HUES48 (cell line): ENCODE measurements around the gene KRT81.
A peak's percentile ranks its signal among the peaks of the same experiment; 100 is the strongest.
"Not testable (repeated sequence)": the region's sequence is repeated elsewhere in the genome, so short reads cannot be mapped to it uniquely, and the experiment has no call there.

Experiments used
- H3K27ac ChIP-seq: one replicate; pipeline ENCODE4 v1.7.0; 2013; ENCODE audit warnings: low read depth, low read length, inconsistent platforms
- H3K27me3 ChIP-seq: 2 replicates; pipeline ENCODE4 v1.6.1; 2013; ENCODE audit warnings: mild to moderate bottlenecking, low read length; ENCODE audit not compliant: control insufficient read depth, insufficient read depth
- H3K36me3 ChIP-seq: 2 replicates; pipeline ENCODE4 v1.6.1; 2013; ENCODE audit warnings: low read length; ENCODE audit not compliant: control insufficient read depth, insufficient read depth
- H3K4me1 ChIP-seq: 2 replicates; pipeline ENCODE4 v1.6.1; 2013; ENCODE audit warnings: mild to moderate bottlenecking, low read length; ENCODE audit not compliant: control insufficient read depth, insufficient read depth
- H3K4me3 ChIP-seq: 2 replicates; pipeline ENCODE4 v1.5.1; 2013; ENCODE audit warnings: mild to moderate bottlenecking, low read depth, low read length
- H3K9ac ChIP-seq: 2 replicates; pipeline ENCODE4 v1.6.1; 2013; ENCODE audit warnings: mild to moderate bottlenecking, low read depth, low read length, moderate library complexity
- H3K9me3 ChIP-seq: 2 replicates; pipeline ENCODE4 v1.6.1; 2013; ENCODE audit warnings: low read length; ENCODE audit not compliant: control insufficient read depth, insufficient read depth

KRT81 gene

GRCh38 chr12:52307836-52308805, 16.8 kb upstream of the KRT81 start:
- Histone ChIP-seq H3K27ac (no peak overlapping the region), H3K4me1 (peaks cover 6% of the 10 kb centered on the region), H3K27me3 (peaks cover 50% of the 10 kb centered on the region), H3K9me3 (no peaks in the 10 kb centered on the region), H3K9ac (no peak overlapping the region), H3K4me3 (peak overlapping the region; percentile 69), H3K36me3 (no peaks in the 10 kb centered on the region)

GRCh38 chr12:52306731-52307130, 15.4 kb upstream of the KRT81 start:
- Histone ChIP-seq H3K4me3 (no peak overlapping the region), H3K27ac (no peak overlapping the region), H3K4me1 (peaks cover 6% of the 10 kb centered on the region), H3K36me3 (no peaks in the 10 kb centered on the region), H3K27me3 (peaks cover 49% of the 10 kb centered on the region), H3K9ac (no peak overlapping the region), H3K9me3 (no peaks in the 10 kb centered on the region)

DNA sequence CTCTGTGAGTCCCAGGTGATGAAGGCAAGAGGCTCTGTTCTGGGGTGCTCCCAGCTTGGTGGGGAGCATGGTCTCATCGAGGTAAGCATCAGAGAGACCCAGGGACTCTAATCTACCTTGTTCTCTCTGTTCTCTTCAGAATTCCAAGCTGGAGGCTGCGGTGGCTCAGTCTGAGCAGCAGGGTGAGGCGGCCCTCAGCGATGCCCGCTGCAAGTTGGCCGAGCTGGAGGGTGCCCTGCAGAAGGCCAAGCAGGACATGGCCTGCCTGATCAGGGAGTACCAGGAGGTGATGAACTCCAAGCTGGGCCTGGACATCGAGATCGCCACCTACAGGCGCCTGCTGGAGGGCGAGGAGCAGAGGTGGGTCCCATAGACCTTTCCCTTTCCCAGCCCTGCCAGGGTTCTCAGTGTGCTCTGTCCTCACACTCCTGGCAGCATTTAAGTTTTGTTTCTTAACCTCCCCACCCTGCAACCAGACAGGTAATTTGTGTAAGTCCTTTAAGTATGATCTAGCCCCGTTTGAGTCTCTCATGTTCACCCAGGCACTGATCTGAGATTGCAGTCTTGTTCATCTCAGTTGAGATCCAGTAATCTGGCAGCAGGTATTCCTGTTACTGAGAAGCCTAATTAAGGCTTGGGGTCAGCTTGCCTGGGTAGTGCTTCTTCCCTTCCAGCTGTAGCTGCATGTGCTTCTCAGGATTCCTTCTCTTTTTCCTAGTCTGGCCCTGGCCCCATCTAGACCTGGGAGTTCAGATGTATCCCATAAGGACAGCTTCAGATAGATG, 14.8 kb upstream of the KRT81 start:
- Histone ChIP-seq H3K4me1 (peaks cover 6% of the 10 kb centered on the region), H3K36me3 (no peaks in the 10 kb centered on the region), H3K27me3 (peaks cover 47% of the 10 kb centered on the region), H3K27ac (no peak overlapping the region), H3K4me3 (no peak overlapping the region), H3K9ac (no peak overlapping the region), H3K9me3 (no peaks in the 10 kb centered on the region)

DNA sequence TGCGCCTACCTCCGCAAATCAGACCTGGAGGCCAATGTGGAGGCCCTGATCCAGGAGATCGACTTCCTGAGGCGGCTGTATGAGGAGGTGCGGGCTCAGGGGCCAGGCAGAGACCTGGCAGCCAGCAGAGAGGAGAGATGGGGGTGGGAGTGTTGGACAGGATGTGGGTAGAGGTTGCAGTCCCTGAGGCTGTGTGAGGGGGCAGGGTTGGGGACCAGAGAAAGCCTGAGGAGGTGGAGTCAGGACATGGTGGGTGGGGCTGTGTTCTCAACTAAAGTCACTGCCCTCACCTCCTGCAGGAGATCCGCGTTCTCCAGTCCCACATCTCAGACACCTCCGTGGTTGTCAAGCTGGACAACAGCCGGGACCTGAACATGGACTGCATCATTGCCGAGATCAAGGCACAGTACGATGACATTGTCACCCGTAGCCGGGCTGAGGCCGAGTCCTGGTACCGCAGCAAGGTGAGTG, 13.6 kb upstream of the KRT81 start:
- not testable (repeated sequence) for H3K27ac ChIP-seq, H3K4me3 ChIP-seq, H3K36me3 ChIP-seq, H3K4me1 ChIP-seq, H3K9me3 ChIP-seq, H3K9ac ChIP-seq
- H3K27me3 ChIP-seq, result peaks cover 39% of the 10 kb centered on the region

DNA sequence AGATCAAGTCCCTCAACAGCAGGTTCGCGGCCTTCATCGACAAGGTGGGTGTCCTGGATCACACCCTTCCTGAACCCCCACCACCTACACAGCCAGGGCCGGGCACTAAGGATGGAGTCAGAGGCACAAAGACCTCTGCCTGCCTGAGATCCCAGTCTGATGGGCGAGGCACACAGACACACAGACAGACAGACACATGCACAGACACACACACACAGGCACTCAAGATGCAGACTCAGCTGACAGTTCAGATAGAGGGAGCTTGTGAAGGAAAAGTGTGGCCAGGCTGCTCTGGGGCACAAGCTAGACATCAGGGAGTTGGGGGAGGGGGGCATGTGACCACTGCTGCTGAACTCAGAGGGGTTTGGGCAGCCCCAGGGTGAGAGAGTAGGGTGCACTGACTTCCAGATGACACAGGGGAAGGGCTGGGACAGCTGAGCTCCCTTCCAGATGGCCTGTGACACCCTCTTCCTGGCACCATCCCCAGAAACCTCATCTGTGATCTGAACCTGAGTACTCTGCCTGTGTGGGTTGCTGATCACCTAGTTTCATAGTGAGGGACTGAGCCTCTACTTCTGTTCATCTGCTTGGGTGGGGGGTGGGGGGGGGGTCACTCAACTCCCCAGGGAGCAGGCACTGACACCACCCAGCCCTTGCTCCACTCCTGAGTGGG, 11.0 kb upstream of the KRT81 start:
- H3K4me1 ChIP-seq, H3K36me3 ChIP-seq, H3K9ac ChIP-seq, H3K4me3 ChIP-seq, H3K27ac ChIP-seq, H3K9me3 ChIP-seq: not testable (repeated sequence)
- peaks cover 19% of the 10 kb centered on the region for H3K27me3 ChIP-seq

- H3K4me3 ChIP-seq, H3K9me3 ChIP-seq, H3K4me1 ChIP-seq, H3K27ac ChIP-seq, H3K9ac ChIP-seq, H3K36me3 ChIP-seq: not testable (repeated sequence)
- peaks cover 12% of the 10 kb centered on the region for H3K27me3 ChIP-seq
Measured at GRCh38 chr12:52301721-52302120, 10.4 kb upstream of the KRT81 start.

DNA sequence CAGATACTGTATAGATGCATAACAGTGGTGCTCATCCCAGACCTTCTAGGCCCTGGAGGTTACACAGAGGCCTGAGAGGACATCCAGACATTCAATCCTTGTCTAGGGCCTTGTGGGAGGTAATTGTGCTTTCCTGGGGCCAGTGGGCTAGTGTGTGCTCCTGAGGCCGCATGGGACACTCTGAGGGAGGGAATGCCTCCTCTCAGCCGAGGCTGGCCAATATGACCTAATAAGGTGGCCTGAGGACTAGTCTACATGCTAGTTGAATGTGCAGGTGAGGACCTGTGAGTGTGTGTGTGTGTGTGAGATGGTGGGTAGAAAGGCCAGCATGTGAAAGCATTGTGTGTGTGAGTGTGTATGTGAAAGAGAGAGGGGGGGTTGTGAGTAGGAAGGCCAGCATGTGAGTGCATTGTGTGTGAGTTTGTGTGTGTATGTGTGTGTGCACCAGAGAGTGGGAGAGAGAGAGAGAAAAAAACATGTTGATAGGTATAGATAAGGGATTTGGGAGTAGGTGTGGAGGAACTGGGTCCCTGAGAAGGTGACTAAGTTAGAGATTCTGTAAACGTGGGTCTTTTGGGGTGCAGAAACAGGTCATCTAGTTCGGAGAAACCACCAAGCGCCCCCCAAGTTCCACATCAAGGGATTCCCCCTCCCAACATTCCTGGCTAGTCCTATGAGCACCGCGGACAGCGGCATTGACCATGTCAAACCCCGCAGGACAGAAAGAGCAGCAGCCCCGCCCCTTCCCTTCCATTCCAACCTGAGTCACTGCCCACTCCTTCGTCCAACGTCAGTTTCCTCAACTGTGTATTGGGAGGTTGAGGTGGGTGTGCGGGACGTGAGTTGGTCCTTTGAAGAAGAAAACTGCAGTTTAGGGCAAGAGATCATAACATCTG, 9.7 kb upstream of the KRT81 start:
- H3K4me1 ChIP-seq, result no peaks in the 10 kb centered on the region
- no peak overlapping the region for H3K27ac ChIP-seq
- H3K36me3 ChIP-seq, result no peaks in the 10 kb centered on the region
- no peak overlapping the region for H3K4me3 ChIP-seq
- peaks cover 6% of the 10 kb centered on the region for H3K27me3 ChIP-seq
- no peak overlapping the region for H3K9ac ChIP-seq
- H3K9me3 ChIP-seq, result no peaks in the 10 kb centered on the region

DNA sequence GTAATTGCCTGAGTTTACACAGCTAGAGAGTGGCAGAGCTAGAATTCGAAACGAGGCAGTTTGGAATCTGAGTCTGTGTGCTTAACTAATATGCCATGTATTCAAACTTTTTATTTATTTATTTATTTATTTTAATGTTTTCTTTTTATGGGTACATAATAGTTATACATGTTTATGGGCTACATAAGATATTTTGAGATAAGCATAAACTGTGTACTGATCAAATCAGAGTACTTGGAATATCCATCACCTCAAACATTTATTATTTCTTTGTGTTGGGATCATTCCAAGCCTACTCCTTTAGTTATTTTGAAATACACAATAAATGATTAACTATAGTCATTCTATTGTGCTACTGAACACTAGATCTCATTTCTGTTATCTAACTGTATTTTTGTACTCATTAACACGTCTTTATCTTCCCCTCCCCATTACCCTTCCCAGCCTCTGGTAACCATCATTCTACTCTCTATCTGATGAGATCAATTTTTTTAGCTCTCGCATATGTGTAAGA, 7.4 kb upstream of the KRT81 start:
- H3K27ac ChIP-seq, result no peak overlapping the region
- H3K36me3 ChIP-seq, result no peaks in the 10 kb centered on the region
- H3K4me3 ChIP-seq, result no peak overlapping the region
- no peak overlapping the region for H3K9ac ChIP-seq
- H3K4me1 ChIP-seq, result no peaks in the 10 kb centered on the region
- peaks cover 6% of the 10 kb centered on the region for H3K27me3 ChIP-seq
- H3K9me3 ChIP-seq, result no peaks in the 10 kb centered on the region

DNA sequence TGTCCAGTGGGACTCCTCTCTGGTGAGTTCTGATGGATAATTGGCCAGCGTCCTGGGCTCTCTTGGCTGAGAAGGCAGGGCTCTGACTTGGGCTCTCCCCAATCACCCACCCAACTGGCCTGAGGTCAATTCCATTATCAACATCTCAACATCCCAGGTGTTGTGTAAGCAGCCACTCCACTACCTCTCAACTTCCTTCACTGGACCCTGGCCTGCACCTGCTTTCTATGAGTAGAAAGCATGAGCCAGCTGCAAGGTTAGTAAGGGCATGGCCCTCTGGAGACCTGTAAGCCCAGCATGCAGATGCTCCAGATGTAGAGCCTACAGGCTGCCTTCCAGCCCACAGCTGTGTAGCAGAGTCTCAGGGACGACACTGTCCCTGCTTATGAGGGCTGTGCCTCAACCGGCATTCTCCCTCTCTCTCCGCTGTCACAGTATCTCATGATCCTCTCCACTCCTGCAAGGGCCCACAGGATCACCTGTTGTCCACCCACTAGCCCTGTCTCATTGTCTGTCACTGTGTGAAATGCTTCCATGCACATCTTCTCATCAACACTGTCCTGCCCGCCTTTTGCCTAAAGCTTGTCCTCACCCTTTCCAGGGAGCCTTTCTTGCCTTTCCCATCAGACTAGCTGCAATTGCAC, 5.4 kb upstream of the KRT81 start:
- H3K36me3 ChIP-seq, result no peaks in the 10 kb centered on the region
- H3K4me3 ChIP-seq, result no peak overlapping the region
- no peaks in the 10 kb centered on the region for H3K9me3 ChIP-seq
- H3K27me3 ChIP-seq, result peaks cover 6% of the 10 kb centered on the region
- no peak overlapping the region for H3K27ac ChIP-seq
- H3K9ac ChIP-seq, result no peak overlapping the region
- H3K4me1 ChIP-seq, result no peaks in the 10 kb centered on the region

DNA sequence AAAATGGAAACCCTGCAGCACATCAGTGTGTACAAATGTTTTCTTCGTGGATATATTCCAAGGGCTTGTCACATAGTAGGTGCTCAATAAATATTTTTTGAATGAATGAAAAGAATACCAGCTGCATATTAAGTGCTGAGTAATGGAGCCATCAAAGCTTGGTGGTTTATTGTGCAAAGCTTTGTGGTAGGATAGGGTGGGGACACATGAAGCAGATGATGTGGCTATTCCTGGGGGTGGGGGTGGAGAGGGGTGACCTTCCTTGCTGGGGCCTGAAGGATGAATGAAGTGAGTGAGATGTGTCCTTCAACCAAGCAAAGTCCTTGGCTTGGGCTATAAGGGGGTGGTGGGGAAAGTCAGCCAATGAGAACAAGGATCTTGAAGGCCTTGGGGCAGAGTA, 4.3 kb upstream of the KRT81 start:
- H3K27me3 ChIP-seq, result peaks cover 6% of the 10 kb centered on the region
- no peak overlapping the region for H3K9ac ChIP-seq

More for the DNA sequence above, 4.3 kb upstream of the KRT81 start:
- Histone ChIP-seq H3K9me3 (no peaks in the 10 kb centered on the region), H3K27ac (no peak overlapping the region), H3K36me3 (no peaks in the 10 kb centered on the region), H3K4me1 (no peaks in the 10 kb centered on the region), H3K4me3 (no peak overlapping the region)
